Esophagus squamous epithelium (tissue), 4 donors: Measurements from ENCODE around the gene POLR1E.

ENCODE experiments used
- CTCF ChIP-seq, 6 experiments: fragments of 450-650 bp in 4 of 6; fragments of 200-600 bp in 2 of 6; sonication (generic) in 2 of 6; IDR thresholded peaks; one replicate each; pipeline ENCODE4 v1.5.1; 2016 to 2019; ENCODE audit warnings: antibody characterized with exemption in 6 of 6, mild to moderate bottlenecking in 4 of 6, moderate library complexity in 4 of 6
- POLR2A ChIP-seq, 4 donors: fragments of 450-650 bp; IDR thresholded peaks; one replicate each; pipeline ENCODE4 v1.6.1; 2017; ENCODE audit warnings: antibody characterized with exemption in 4 of 4, mild to moderate bottlenecking in 4 of 4, moderate library complexity in 3 of 4

GRCh38 chr9:37551468-37551867 lies 65.7 kb downstream of the POLR1E start:
- TF ChIP-seq CTCF (IDR thresholded peaks at IDR 0.05) (no peak), POLR2A (IDR thresholded peaks at IDR 0.05) (no peak)
